ENCODE results near the gene NRF1.

NRF1 gene

GRCh38 chr7:129734400-129734799, 122.9 kb downstream of the NRF1 start:
- DNase-seq: no peak

DNA sequence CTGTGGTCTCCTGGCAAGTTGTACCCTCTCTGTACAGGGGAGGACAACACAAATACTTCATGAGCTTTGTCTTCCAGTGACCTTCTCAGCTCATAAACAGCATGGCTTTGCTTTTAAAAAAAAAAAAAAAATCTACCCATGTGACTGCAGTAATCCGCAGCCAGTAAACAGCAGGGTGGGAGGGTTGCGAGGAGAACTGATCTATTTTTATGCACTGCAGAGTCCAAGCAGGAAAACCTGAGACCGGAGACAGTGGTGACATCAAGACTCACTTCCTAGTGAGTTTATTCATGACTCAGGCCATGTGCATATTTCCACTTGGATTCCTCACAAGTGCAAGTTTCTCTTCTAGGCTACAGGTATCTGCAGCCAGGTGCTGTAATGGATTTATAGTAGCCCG, 127.9 kb downstream of the NRF1 start:
- no peak for DNase-seq

GRCh38 chr7:129740574-129741410, 129.3 kb downstream of the NRF1 start:
- no peak for DNase-seq

GRCh38 chr7:129741743-129742213, 130.3 kb downstream of the NRF1 start:
- DNase-seq: peak in 20 of 51 donors; percentile 3 to 52 (median 15)

DNA sequence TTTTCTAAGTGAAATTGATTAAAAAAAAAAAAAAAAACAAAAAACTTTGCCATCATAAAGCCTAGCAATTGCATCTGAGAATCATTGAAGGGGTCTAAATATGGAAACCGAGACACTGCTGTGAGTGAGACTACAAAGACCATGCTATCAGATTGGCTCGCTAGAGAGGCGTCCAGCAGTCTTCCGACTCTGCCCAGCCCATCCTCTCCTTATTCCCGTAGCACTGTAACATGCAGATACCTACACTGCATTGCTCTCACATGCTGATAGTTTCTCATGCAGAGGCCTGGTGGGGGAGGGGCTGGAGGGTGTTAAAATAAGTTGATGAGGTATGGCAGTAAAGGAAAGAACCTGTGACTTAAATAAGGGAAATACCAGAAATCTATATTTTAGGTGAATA, 130.7 kb downstream of the NRF1 start:
- DNase-seq: no peak

DNA sequence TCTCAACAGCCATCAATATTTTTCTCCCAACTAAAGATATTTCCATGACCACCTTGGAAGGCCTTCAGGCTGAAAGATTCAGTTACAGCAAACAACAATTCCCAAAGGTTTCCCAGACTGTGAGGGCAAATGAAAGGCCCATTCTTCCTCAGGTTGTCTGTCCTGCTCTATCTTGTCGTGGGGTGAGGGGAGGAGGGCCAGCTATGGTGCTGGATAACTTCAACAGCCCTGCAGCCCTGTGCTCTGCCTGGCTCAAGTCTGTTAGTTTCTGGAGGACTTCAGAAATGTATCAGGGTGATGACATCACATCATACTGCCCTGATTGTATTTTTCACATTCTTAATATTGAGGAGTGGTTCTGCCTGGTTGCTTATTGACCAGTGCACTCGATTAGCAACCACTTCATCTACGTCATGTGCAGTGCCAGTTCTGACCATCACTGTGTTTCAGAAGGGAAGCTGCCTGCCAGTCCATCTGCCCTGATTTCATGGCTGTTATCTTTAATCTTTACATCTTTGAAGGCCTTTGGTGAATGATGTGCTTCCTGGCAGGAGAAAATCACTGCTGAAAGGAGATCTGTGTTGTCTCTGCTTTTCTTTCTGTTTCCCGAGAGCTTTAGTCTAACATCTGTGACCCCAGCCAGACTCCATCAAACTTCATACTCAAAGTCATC, 135.5 kb downstream of the NRF1 start:
- no peak for DNase-seq

DNA sequence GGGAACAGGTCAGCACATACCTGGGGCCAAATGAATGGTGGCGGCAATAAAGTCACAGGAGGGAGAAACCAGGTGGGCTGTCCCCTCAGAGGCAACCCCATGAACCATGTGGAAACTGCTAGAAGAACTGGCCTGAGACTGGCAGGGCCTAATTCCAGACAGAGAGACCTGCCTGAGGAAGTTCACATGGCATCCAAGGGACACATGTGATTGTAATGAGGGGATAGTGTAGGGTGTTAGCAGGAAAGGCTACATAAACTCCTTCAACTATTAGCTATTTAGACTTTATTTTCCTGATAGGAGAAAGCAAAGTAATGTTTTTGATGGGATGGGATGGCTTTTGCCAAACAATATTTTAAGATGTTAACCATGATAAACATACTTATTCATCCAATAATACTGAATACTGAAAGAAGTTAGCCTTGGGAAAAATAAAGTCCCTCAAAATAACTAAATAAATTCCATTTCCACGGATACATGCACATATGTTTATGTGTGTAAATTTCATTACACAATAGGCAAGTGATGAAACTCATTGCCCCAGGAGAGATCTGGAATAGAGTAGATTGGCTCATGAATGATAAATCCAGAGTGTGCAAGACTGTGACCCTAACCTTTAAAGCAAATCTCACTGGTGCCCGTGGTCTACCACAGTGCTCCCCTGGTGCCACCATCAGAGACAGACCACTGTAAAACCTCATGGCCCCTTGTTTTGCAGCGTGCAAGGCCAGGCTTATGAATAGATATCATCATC, 137.0 kb downstream of the NRF1 start:
- DNase-seq: no peak

DNA sequence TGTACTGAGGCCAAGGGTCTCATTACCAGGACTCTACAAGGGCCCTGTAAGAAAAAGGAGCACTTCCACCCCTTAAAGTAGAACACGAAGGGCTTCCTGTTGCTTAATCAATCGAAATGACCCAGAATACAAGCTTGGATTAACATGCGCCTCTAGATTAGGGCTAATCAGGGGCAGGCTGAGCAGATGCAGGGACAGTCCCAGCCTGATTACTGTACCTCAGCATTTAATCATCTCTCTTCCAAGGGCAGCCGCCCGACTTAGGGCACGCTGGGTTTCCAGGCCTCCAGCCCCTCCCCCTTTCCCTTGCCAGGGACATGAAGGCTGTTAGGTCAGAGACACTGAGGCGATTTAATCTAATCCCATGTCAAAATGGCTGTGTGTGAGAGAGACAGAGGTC, 138.6 kb downstream of the NRF1 start:
- no peak for DNase-seq

DNA sequence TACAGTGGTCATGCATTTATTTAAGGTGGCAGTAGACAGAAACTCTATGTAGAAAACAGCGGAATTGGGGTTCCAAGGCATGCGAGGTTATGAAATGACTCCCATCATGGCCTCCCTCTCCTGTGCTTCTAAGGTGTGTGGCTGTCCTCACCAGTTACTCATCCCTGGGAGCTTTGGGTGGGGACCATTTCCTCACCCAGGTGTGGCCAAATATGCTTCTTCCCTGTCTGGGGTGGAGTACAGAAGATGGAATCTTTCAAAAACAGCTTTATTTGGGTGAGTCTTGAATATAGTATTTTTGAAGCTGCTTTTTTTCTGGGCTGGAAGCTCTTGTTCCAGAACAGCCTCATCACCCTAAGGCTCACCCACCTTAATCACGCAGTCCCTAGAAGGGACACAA, 139.0 kb downstream of the NRF1 start:
- DNase-seq: no peak

- DNase-seq: no peak
Observed at GRCh38 chr7:129751916-129752315, 140.4 kb downstream of the NRF1 start.

DNA sequence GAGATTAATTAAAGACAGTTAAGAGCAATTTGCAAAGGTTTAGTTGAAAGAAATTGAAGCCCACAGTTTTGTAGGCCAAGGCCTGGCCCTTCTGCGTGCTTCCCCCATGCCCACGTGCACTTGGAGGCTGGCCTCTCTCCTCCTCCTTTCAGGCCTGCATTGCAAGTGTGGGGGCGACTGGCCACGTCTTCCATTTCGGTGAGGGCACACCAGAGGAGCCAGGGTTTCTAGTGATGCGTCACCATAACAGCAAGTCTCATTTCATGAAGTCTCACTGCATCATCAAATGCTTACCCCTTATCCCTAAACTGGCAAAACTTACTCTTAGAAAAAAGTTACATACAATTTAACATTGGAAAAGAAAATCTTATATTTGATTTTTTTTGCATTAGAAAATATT, 141.2 kb downstream of the NRF1 start:
- DNase-seq: no peak

GRCh38 chr7:129754406-129754805, 142.9 kb downstream of the NRF1 start:
- DNase-seq: no peak

- DNase-seq: no peak
Observed at GRCh38 chr7:129757991-129758390, 146.5 kb downstream of the NRF1 start.

DNA sequence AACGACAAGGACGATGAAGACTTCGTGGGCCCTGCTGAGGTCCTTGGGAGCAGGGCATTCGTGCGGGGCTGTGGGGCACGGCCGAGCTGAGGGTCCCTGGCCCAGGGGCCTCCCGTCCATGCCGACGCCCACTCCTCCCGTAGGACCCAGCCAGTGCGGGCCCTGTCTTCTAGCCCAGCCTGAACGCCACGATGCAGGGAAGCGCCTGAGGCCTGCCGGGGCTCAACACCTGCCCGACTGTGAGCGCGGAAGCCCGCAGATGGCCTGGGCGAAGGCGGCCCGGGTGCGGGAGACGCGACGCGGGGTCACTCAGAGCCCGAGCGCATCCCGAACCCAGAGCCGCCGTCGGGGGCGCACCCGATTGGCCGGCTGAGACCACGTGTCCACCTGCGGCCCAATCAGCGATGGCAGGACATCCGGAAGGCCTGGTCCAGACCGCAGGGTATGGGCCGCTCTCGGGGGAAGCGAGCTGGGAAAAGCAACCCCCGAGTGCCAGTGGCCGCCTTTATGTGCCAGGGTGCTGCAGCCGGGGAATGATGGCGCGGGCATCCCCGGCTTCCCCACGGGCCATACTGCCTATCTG, 151.0 kb downstream of the NRF1 start:
- no peak for DNase-seq

- DNase-seq: no peak
Observed at GRCh38 chr7:129764247-129765084, 152.9 kb downstream of the NRF1 start.

DNA sequence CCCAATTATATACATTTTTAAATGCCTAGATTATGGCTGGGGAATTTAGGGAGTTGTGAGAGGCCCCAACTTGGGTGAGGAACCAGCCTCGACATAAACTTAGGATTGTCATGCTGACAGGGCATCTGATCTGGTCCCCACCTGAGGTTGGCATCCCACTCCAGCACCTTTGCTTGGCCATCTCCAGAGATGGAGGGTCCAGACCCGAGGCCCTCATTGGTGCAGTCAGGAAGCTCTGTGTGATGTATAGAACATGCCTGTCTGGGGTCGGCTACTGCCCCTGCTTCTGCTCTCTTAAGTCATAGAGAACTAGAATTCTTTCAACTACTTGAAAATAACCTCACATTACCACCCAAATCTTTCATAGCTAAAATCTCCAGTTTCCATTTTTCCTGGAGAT, 153.8 kb downstream of the NRF1 start:
- no peak for DNase-seq

DNA sequence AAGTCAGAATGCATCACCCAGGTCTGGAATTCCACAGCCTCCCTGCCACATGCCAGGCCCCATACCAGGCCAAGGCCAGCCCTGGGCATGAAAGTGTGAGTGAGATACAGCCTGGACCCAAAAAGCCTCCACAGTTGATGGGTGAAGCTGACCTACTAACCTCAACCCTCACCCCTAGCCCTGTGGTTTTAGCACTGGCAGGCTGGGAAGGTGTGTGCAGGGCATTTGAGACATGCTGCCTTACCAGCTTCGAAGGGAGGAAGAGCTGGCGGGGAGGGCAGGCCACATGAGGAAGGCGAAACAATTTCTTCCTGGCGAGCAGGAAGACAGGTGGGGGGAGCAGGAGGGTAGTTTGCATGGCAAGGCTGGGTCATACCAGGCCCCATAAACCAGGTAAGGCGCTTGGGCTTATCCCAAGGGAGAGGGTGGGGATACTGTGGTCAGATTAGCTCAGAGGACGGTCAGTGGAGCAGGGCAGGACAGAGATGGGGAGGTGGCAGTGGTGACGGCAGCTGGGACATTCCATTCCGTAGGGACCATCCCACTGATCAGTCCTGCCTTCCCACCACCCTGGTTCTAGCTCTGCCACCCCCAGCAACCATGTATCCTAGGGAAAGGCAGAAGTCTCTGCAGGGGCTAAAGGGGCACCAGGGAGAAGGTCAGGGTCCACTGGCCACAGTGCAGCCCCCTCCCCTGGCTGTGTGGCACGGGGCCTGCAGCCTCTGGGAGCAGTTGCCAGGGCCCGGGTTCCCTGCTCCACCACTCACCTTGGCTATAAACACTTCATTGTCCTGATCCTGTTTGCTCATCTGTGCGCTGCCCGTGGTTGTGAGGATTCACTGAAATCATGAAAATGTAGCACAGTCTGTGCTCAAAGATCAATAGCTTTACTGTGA, 155.8 kb downstream of the NRF1 start:
- DNase-seq: no peak

DNA sequence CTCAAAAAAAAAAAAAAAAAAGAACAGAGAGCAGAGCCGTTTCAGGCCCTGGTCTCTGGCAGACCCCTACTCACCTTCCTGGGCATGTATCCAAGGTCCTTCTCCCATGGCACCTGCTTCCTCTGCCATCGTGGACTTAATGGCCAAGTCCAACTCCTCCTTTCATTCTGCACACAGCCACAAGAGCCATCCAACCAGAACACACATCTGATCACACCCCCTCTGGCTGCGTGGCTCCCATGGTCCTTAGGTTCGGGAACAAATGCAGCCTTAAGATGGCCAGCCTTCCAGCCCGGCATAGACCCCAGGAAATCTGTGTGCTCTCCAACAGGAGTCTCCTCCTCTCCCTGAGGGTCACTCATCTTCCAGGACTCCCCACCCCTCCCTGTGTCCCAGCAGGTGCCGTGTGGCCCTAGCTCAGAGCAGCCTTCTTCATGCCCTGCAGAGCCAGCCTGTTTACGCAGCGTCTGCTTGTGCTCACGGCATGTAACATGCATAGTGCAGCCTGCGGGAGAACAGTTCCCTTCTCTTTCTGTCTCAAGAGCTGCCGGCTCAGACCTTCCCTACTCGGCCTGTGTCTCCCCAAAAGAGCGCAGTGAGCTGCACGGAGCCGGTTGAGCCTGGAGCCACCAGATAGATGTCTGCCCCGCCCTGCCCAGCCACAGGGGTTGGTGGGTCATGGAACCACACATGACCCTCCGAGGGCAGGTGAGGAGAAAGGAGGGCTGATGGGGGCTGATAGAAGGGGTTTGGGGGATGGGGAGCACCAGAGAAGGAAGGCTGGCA, 157.3 kb downstream of the NRF1 start:
- no peak for DNase-seq

- DNase-seq: no peak
Observed at GRCh38 chr7:129769400-129769774, 157.9 kb downstream of the NRF1 start.

Data from hypothalamus (tissue), 51 donors.